ENCODE measurements around the gene CDH4.

GRCh38 chr20:61483336-61484067 lies 231.4 kb downstream of the CDH4 start:
- no peak for TF ChIP-seq POLR2AphosphoS5 (IDR thresholded peaks at IDR 0.05; ENCODE audit: low read depth, low read length)
- TF ChIP-seq SIN3A (IDR thresholded peaks at IDR 0.05; ENCODE audit: borderline replicate concordance, insufficient read depth, low read length): no peak
- no peak for TF ChIP-seq REST (IDR thresholded peaks at IDR 0.05; ENCODE audit: insufficient read depth in 1 of 2, low read depth in 2 of 2, low read length in 2 of 2)
- TF ChIP-seq TAF1 (IDR thresholded peaks at IDR 0.05; ENCODE audit: borderline replicate concordance, insufficient read depth, low read length): no peak
- TF ChIP-seq FOXP2 (optimal IDR thresholded peaks at IDR 0.05; ENCODE audit: borderline replicate concordance, extremely low read depth, extremely low read length, insufficient read depth): no peak

Measured in PFSK-1 (cell line).